Adrenal gland (tissue), 12 donors: Measurements from ENCODE around the gene NQO2. TPM values are rescaled to one million over a fixed set of nuclear protein-coding genes. Genes with fewer than 3 reads are reported as not detected.
"Not testable (repeated sequence)": the region's sequence is repeated elsewhere in the genome, so short reads cannot be mapped to it uniquely, and the experiment has no call there.

Source experiments
- DNase-seq, 7 donors: peaks; one replicate each; pipeline ENCODE4 v3.0.0-alpha.2; 2019 to 2020
- H3K27ac ChIP-seq, 5 donors: fragments of 200-600 bp; sonication (generic) in 4 of 5; 1 replicate in 3 of 5; 2 replicates in 2 of 5; pipeline versions ENCODE4 v1.5.1 to v1.8.0; 2016 to 2020; ENCODE audit warnings: mild to moderate bottlenecking in 1 of 5
- H3K27me3 ChIP-seq: fragments of 200-600 bp; 2 replicates; pipeline ENCODE4 v1.8.0; 2021
- H3K36me3 ChIP-seq, 2 donors: fragments of 200-600 bp; replicated peaks in 1 of 2; 1 replicate in 1 of 2; 2 replicates in 1 of 2; pipeline versions ENCODE4 v1.5.1 to v1.8.0; 2018 to 2022
- H3K4me1 ChIP-seq, 2 donors: fragments of 200-600 bp; replicated peaks in 1 of 2; 1 replicate in 1 of 2; 2 replicates in 1 of 2; pipeline versions ENCODE4 v1.5.1 to v1.8.0; 2018 to 2021
- H3K4me3 ChIP-seq, 4 donors: fragments of 200-600 bp; sonication (generic) in 3 of 4; one replicate each; pipeline ENCODE4 v1.5.1; 2016 to 2018
- H3K9me3 ChIP-seq, 3 donors: fragments of 200-600 bp; sonication (generic) in 1 of 3; replicated peaks in 1 of 3; 1 replicate in 2 of 3; 2 replicates in 1 of 3; pipeline versions ENCODE4 v1.5.1 to v1.8.0; 2016 to 2021
- POLR2A ChIP-seq, 2 donors: fragments of 450-650 bp; IDR thresholded peaks; one replicate each; pipeline ENCODE4 v1.6.1; 2017; ENCODE audit warnings: antibody characterized with exemption in 2 of 2, mild to moderate bottlenecking in 2 of 2, moderate library complexity in 1 of 2
- WGBS, 4 donors: extraction: QIAGEN DNeasy Blood & Tissue Kit in 2 of 4; methylation state at CpG; one replicate each; pipeline versions ENCODE4 v1.1.5 to v1.1.7; 2013 to 2017; 5-methylcytosine and 5-hydroxymethylcytosine counted together
- intact Hi-C, 2 donors: fragments of 100-400 bp; cut with DNase I; formaldehyde crosslinking; loops; one replicate each; pipeline versions ENCODE4 v1.14.1 to v1.15.0; 2022 to 2023
- polyA plus RNA-seq, 3 donors: library from polyadenylated mRNA; stranded (reverse); fragments of 200-250 nt in 2 of 3; fragments of 350-450 nt in 1 of 3; fragmentation: Illumina TruSeq in 1 of 3; extraction: RNeasy Lipid Tissue Mini Kit (QIAGEN cat#74804) in 1 of 3; gene quantifications; one replicate each; pipeline ENCODE4 v1.2.3, GENCODE V29; 2013 to 2014
- total RNA-seq, 9 donors: library from RNA; depleted of rRNA in 4 of 9; stranded (reverse); fragments of >200 nt in 4 of 9; fragments of 120-200 nt in 1 of 9; fragmentation: NEBNext Ultra II Directional in 1 of 9; extraction: Animal tissue kit (Norgen Biotek cat#: 25700) in 1 of 9; gene quantifications; one replicate each; pipeline versions ENCODE4 v1.1.0 to v1.2.4, GENCODE V29; 2013 to 2023
- TF ChIP-seq, protein P1 (sequence below), 6 experiments: fragments of 450-650 bp in 4 of 6; fragments of 200-600 bp in 2 of 6; sonication (generic) in 1 of 6; IDR thresholded peaks; 1 replicate in 5 of 6; 2 replicates in 1 of 6; pipeline versions ENCODE4 v1.5.1 to v1.8.0; 2016 to 2021; ENCODE audit warnings: antibody characterized with exemption in 6 of 6, mild to moderate bottlenecking in 2 of 6, moderate library complexity in 1 of 6
- donor health status: healthy with polysubstance abuse.
- donor health status: Bipolar disorder and iron deficiency.
- donor health status: DM: yes; HTN: yes; CAD: no.
- donor health status: DM: no; HTN: no; CAD: no.
- donor health status: DM: no; HTN: no; CAD: no.
- donor health status: DM: yes; HTN: yes; CAD: no.

The NQO2 gene
- total and polyA plus RNA-seq, 12 donors, result 100 to 200 (median 157) TPM

DNA sequence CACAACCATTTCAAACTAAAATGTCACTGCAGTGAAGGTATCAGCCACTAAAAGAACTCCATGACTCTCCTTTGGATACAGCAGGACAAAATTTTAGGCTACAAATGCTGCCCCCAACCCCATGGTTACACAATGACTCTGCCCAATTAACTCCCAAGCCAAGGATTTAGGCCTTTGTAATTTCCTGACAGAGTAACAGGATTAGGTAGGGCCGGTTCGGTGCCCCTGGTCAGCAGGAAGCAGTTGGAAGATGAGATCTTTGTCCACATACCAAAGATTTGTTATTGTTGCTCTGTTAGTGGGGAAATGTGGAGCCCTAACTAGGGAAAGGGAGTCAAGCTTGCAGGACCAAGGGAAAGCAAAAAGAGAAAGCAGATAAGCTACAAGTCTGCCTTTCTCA, 41.9 kb downstream of the NQO2 start:
- DNase-seq, result no peak
- 71 to 80% (median 76%) methylated on average over 2 of the region's 2 CpGs for WGBS, 4 donors
- Histone ChIP-seq H3K27me3 (no peaks in the 10 kb centered on the region), H3K27ac (no peak overlapping the region), H3K4me1 (no peaks in the 10 kb centered on the region), H3K36me3 (no peaks in the 10 kb centered on the region), H3K9me3 (no peaks in the 10 kb centered on the region), H3K4me3 (no peak overlapping the region)
- TF ChIP-seq, protein P1, sequence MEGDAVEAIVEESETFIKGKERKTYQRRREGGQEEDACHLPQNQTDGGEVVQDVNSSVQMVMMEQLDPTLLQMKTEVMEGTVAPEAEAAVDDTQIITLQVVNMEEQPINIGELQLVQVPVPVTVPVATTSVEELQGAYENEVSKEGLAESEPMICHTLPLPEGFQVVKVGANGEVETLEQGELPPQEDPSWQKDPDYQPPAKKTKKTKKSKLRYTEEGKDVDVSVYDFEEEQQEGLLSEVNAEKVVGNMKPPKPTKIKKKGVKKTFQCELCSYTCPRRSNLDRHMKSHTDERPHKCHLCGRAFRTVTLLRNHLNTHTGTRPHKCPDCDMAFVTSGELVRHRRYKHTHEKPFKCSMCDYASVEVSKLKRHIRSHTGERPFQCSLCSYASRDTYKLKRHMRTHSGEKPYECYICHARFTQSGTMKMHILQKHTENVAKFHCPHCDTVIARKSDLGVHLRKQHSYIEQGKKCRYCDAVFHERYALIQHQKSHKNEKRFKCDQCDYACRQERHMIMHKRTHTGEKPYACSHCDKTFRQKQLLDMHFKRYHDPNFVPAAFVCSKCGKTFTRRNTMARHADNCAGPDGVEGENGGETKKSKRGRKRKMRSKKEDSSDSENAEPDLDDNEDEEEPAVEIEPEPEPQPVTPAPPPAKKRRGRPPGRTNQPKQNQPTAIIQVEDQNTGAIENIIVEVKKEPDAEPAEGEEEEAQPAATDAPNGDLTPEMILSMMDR (IDR thresholded peaks at IDR 0.05), result no peak
- no peak for TF ChIP-seq POLR2A (IDR thresholded peaks at IDR 0.05)
- intact Hi-C loops, result no loop called here

DNA sequence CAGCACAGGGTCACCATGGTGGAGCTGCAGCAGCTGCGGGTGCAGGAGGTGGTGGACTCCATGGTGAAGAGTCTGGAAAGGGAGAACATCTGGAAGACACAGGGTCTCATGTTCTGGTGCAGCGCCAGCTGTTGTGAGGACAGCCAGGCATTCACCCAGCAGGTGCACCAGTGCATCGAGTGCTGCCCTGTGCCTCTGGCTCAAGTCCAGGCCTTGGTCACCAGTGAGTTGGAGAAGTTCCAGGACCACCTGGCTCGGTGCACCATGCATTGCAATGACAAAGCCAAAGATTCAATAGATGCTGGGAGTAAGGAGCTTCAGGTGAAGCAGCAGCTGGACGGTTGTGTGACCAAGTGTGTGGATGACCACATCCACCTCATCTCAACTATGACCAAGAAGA, 45.7 kb downstream of the NQO2 start:
- 64 to 80% (median 70%) methylated on average over 4 to 5 of the region's 5 CpGs for WGBS, 4 donors
- no peak for DNase-seq
- Histone ChIP-seq H3K36me3 (no peaks in the 10 kb centered on the region), H3K9me3 (no peaks in the 10 kb centered on the region), H3K4me1 (no peaks in the 10 kb centered on the region), H3K27ac (no peak overlapping the region), H3K27me3 (no peaks in the 10 kb centered on the region), H3K4me3 (no peak overlapping the region)
- TF ChIP-seq, protein P1 (IDR thresholded peaks at IDR 0.05), result no peak
- TF ChIP-seq POLR2A (IDR thresholded peaks at IDR 0.05), result no peak
- intact Hi-C loops, result no loop called here

DNA sequence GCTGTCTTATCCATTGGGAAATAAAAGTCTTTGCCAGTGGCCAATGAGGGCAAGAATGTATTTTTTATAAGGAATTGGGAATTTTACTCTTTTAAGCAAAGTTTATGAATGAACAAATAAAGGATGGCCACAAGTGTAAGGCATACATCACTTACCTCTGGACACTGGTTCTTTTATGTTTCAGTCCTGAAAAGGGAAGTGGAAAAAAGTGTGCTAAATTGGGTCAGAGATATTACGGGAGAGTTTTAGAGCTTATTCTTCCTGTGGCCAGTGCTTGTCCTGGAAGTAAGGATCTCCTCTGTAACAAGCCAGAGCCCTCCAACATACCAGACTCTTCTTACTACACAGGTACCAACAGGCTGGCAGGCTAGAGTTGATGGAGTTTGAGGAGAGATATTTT, 46.1 kb downstream of the NQO2 start:
- Histone ChIP-seq H3K4me3 (no peak overlapping the region), H3K4me1 (no peaks in the 10 kb centered on the region), H3K27me3 (no peaks in the 10 kb centered on the region), H3K36me3 (no peaks in the 10 kb centered on the region), H3K27ac (no peak overlapping the region), H3K9me3 (no peaks in the 10 kb centered on the region)
- DNase-seq, result no peak
- intact Hi-C loops, result no loop called here
- no peak for TF ChIP-seq POLR2A (IDR thresholded peaks at IDR 0.05)
- TF ChIP-seq, protein P1 (IDR thresholded peaks at IDR 0.05), result no peak
- 54 to 70% (median 55%) methylated on average over 1 of the region's 1 CpG for WGBS, 4 donors

DNA sequence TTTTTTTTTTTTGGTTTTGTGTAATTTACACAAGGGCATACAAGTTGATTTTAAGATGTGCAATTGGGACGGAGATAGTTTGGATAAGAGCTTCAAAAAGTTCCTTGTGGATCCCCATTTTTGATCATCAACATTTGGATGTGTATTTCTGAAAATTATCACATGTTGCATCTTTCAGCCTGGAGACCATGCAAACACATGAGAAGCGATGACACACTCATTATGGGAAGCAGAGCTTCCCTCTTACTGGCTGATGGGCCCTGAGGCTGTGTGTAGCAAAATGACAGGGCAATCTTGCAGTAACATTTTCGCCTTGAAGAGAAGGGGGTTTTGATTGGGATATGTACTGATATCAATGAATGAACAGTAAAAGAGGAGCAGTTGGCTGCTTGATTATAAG, 46.6 kb downstream of the NQO2 start:
- H3K9me3 ChIP-seq, result no peaks in the 10 kb centered on the region
- no peak for TF ChIP-seq POLR2A (IDR thresholded peaks at IDR 0.05)
- TF ChIP-seq, protein P1 (IDR thresholded peaks at IDR 0.05), result no peak
- intact Hi-C loops, result no loop called here
- H3K4me3 ChIP-seq, result no peak overlapping the region
- H3K27me3 ChIP-seq, result no peaks in the 10 kb centered on the region
- 79 to 87% (median 85%) methylated on average over 3 of the region's 3 CpGs for WGBS, 4 donors
- no peaks in the 10 kb centered on the region for H3K4me1 ChIP-seq
- no peaks in the 10 kb centered on the region for H3K36me3 ChIP-seq
- H3K27ac ChIP-seq, result no peak overlapping the region
- no peak for DNase-seq

DNA sequence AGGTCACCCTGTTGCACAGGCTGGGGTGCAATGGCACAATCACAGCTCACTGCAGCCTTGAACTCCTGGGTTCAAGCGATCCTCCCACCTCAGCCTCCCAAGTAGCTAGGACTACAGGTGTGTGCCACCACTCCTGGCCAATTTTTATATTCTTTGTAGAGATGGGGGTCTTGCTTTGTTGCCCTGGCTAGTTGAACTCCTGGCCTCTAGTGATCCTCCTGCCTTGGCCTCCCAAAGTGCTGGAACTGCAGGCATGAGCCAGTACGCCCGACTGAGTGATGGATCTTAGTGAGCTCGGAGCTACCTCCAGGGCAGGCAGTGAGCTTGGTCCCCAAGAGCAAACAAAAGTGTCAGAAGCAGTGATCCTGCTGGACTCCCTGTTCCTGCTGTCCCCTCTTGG, 48.3 kb downstream of the NQO2 start:
- H3K4me3 ChIP-seq, H3K9me3 ChIP-seq, H3K36me3 ChIP-seq, H3K27me3 ChIP-seq, DNase-seq, intact Hi-C loops, H3K4me1 ChIP-seq, H3K27ac ChIP-seq: not testable (repeated sequence)
- WGBS, 4 donors, result 78 to 97% (median 96%) methylated on average over 4 of the region's 4 CpGs
